ENCODE data around the gene PNLIPRP1. TPM values are rescaled to one million over a fixed set of nuclear protein-coding genes. Genes with fewer than 3 reads are reported as not detected.

The PNLIPRP1 gene
- total and polyA plus RNA-seq, 10 of the 15 experiments (the other 5 are each of a cell fraction or from before 2014, with no cell fraction given) = 0.74 TPM; not detected in 9

- Histone ChIP-seq H3K27me3 (replicated peaks in 1 of 2; ENCODE audit: control insufficient read depth in 2 of 2, insufficient read depth in 2 of 2, low read length in 1 of 2) (no peaks in the 10 kb centered on the region), H3K79me2 (ENCODE audit: control insufficient read depth, insufficient read depth, low read length) (no peaks in the 10 kb centered on the region), H3K9ac (ENCODE audit: control insufficient read depth, insufficient read depth, low read length) (no peak overlapping the region), H4K20me1 (ENCODE audit: control insufficient read depth, insufficient read depth) (no peaks in the 10 kb centered on the region), H3K27ac (ENCODE audit: control insufficient read depth, insufficient read depth) (no peak overlapping the region), H3K4me3 (no peak overlapping the region), H3K36me3 (ENCODE audit: control insufficient read depth in 2 of 2, insufficient read depth in 2 of 2, low read length in 1 of 2) (no peaks in the 10 kb centered on the region), H2AFZ (ENCODE audit: control insufficient read depth, low read depth, low read length) (no peak overlapping the region), H3K4me2 (ENCODE audit: control insufficient read depth, insufficient read depth) (no peak overlapping the region), H3K9me3 (replicated peaks; ENCODE audit: control insufficient read depth, insufficient read depth, low read length) (no peaks in the 10 kb centered on the region), H3K4me1 (ENCODE audit: control insufficient read depth, insufficient read depth, low read length) (no peaks in the 10 kb centered on the region)
- ATAC-seq = no peak
- RAD21 ChIA-PET (ENCODE audit: unreplicated experiment) = no interaction called here
- DNase-seq (ENCODE audit: low read depth, low spot score) = no peak
- TF ChIP-seq IRF4 (IDR thresholded peaks at IDR 0.05; ENCODE audit: low read depth, low read length) (no peak), MTA2 (IDR thresholded peaks at IDR 0.05; ENCODE audit: low read depth) (no peak), SUPT20H (IDR thresholded peaks at IDR 0.05; ENCODE audit: borderline replicate concordance, control insufficient read depth, low read depth, low read length) (no peak), HCFC1 (IDR thresholded peaks at IDR 0.05; ENCODE audit: low read length) (no peak), ZZZ3 (IDR thresholded peaks at IDR 0.05; ENCODE audit: control insufficient read depth, insufficient read length, low read depth) (no peak), CHD2 (IDR thresholded peaks at IDR 0.05; ENCODE audit: borderline replicate concordance, low read depth, low read length) (no peak), STAT1 (conservative IDR thresholded peaks at IDR 0.05) (no peak), MEF2A (IDR thresholded peaks at IDR 0.05; ENCODE audit: insufficient read depth, low read depth, low read length) (no peak), TCF3 (IDR thresholded peaks at IDR 0.05; ENCODE audit: borderline replicate concordance, insufficient read depth, low read depth, low read length) (no peak), CREM (IDR thresholded peaks at IDR 0.05; ENCODE audit: low read depth) (no peak), SMC3 (IDR thresholded peaks at IDR 0.05; ENCODE audit: borderline replicate concordance, low read length) (no peak), CBX5 (IDR thresholded peaks at IDR 0.05; ENCODE audit: low read depth) (no peak), ZNF384 (IDR thresholded peaks at IDR 0.05; ENCODE audit: borderline replicate concordance, low read depth, low read length) (no peak), CTCF (IDR thresholded peaks at IDR 0.05 in 2 of 3, conservative IDR thresholded peaks at IDR 0.05 in 1 of 3; ENCODE audit: control insufficient read depth in 2 of 3, extremely low read depth in 1 of 3, insufficient read depth in 1 of 3, low read depth in 3 of 3, low read length in 3 of 3) (no peak)
- CTCF ChIA-PET = no interaction called here
- no TSS peak for BruUV-seq (replicated peaks)
- SMC1A ChIA-PET (ENCODE audit: uncharacterized antibody, unreplicated experiment) = no interaction called here
- no peak for FAIRE-seq
- in situ Hi-C loops (cut with MboI) = no loop called here
- intact Hi-C loops (cut with micrococcal nuclease; ENCODE audit: unreplicated experiment) = no loop called here
- POLR2A ChIA-PET = no interaction called here
Measured at GRCh38 chr10:116566932-116567331, 23.8 kb upstream of the PNLIPRP1 start.
